Common myeloid progenitor, CD34-positive (primary cell): ENCODE data around the gene BRD7.

Experiments
- CTCF ChIA-PET: fragments of 350-600 bp; sonication (Branson Sonifier 250); formaldehyde crosslinking; loops from one replicate; lab custom pipeline; 2021; ENCODE audit warnings: antibody characterized with exemption; lab: Charles Lee
- POLR2A ChIA-PET: fragments of 350-600 bp; sonication (Branson Sonifier 250); formaldehyde crosslinking; loops from one replicate; lab custom pipeline; 2021; ENCODE audit warnings: antibody characterized with exemption; lab: Charles Lee
- DNase-seq, 3 donors: peaks; one replicate each; pipeline versions ENCODE4 v3.0.0 to v3.0.0-alpha.2; 2013
- H3K27ac ChIP-seq, 2 experiments: 1 replicate in 1 of 2; 2 replicates in 1 of 2; pipeline ENCODE4 v1.7.0; 2013; ENCODE audit warnings: inconsistent platforms in 2 of 2, low read length in 2 of 2, mild to moderate bottlenecking in 2 of 2, low read depth in 1 of 2, moderate library complexity in 1 of 2; ENCODE audit not compliant: severe bottlenecking in 2 of 2, insufficient read depth in 1 of 2, poor library complexity in 1 of 2
- H3K27me3 ChIP-seq, 5 experiments: replicated peaks in 2 of 5; 1 replicate in 3 of 5; 2 replicates in 2 of 5; pipeline versions ENCODE4 v1.6.1 to v1.7.0; 2013; ENCODE audit warnings: low read length in 4 of 5, mild to moderate bottlenecking in 2 of 5, moderate library complexity in 2 of 5, inconsistent platforms in 1 of 5; ENCODE audit not compliant: insufficient read depth in 5 of 5, control insufficient read depth in 4 of 5
- H3K36me3 ChIP-seq, 4 experiments: 1 replicate in 2 of 4; 2 replicates in 2 of 4; pipeline versions ENCODE4 v1.6.1 to v1.7.0; 2013; ENCODE audit warnings: low read length in 3 of 4, control low read depth in 1 of 4, mild to moderate bottlenecking in 1 of 4; ENCODE audit not compliant: control insufficient read depth in 4 of 4, insufficient read depth in 4 of 4
- H3K4me1 ChIP-seq, 4 experiments: 1 replicate in 3 of 4; 2 replicates in 1 of 4; pipeline versions ENCODE4 v1.6.1 to v1.7.1; 2013; ENCODE audit warnings: low read length in 3 of 4, mild to moderate bottlenecking in 3 of 4, control low read depth in 1 of 4, inconsistent platforms in 1 of 4, moderate library complexity in 1 of 4; ENCODE audit not compliant: control insufficient read depth in 4 of 4, insufficient read depth in 4 of 4; ENCODE audit errors: control extremely low read depth in 1 of 4
- H3K4me3 ChIP-seq, 7 experiments: 1 replicate in 4 of 7; 2 replicates in 3 of 7; pipeline versions ENCODE4 v1.5.1 to v1.7.0; 2013; ENCODE audit warnings: mild to moderate bottlenecking in 7 of 7, low read length in 6 of 7, moderate library complexity in 6 of 7, inconsistent platforms in 2 of 7, low read depth in 2 of 7, control low read depth in 1 of 7; ENCODE audit not compliant: insufficient read depth in 4 of 7, control insufficient read depth in 1 of 7; ENCODE audit errors: extremely low read depth in 1 of 7
- H3K9me3 ChIP-seq, 5 experiments: 1 replicate in 4 of 5; 2 replicates in 1 of 5; pipeline versions ENCODE4 v1.6.1 to v1.7.1; 2013; ENCODE audit warnings: low read length in 4 of 5, mild to moderate bottlenecking in 2 of 5, inconsistent platforms in 1 of 5, low read depth in 1 of 5, moderate library complexity in 1 of 5; ENCODE audit not compliant: control insufficient read depth in 4 of 5, insufficient read depth in 2 of 5; ENCODE audit errors: control extremely low read depth in 1 of 5
- WGBS: methylation state at CpG from one replicate; pipeline ENCODE4 v1.1.5; 2013; ENCODE audit not compliant: insufficient coverage; 5-methylcytosine and 5-hydroxymethylcytosine counted together

Gene BRD7

GRCh38 chr16:50272687-50273381 lies 96.0 kb downstream of the BRD7 start:
- WGBS, result 90% methylated on average over 4 of the region's 5 CpGs
- POLR2A ChIA-PET, result interaction anchor here (1.1 to 2.6 kb wide), 2 partner anchors 9 to 10 kb away, joined by 6 to 14 read pairs; no protein-coding TSS in a partner anchor

GRCh38 chr16:50272111-50272571 lies 96.6 kb downstream of the BRD7 start:
- H3K36me3 ChIP-seq, result peaks cover 0 to 26% (median 3%) of the 10 kb centered on the region in 4 experiments
- H3K27ac ChIP-seq, result no peak overlapping the region
- peaks cover 4 to 93% (median 70%) of the 10 kb centered on the region in 4 experiments for H3K4me1 ChIP-seq
- no peaks in the 10 kb centered on the region for H3K27me3 ChIP-seq
- CTCF ChIA-PET, result interaction anchor here (1.0 to 20.0 kb wide), 5 partner anchors 10 to 83 kb away, joined by 3 to 274 read pairs (median 15); partner anchors contain the start of gene ADCY7
- POLR2A ChIA-PET, result interaction anchor here (1.1 kb wide), 1 partner anchor 10 kb away, joined by 6 read pairs; no protein-coding TSS in a partner anchor
- DNase-seq, result no peak
- H3K4me3 ChIP-seq, result peak overlapping the region in 1 of 7 experiments; percentile 0
- 52% methylated on average over 7 of the region's 7 CpGs for WGBS
- no peaks in the 10 kb centered on the region for H3K9me3 ChIP-seq

More at GRCh38 chr16:50272687-50273381, 96.0 kb downstream of the BRD7 start:
- Histone ChIP-seq H3K4me1 (peaks cover 4 to 93% (median 66%) of the 10 kb centered on the region in 4 experiments), H3K9me3 (no peaks in the 10 kb centered on the region), H3K36me3 (peaks cover 0 to 26% (median 3%) of the 10 kb centered on the region in 4 experiments), H3K27ac (no peak overlapping the region), H3K27me3 (no peaks in the 10 kb centered on the region), H3K4me3 (peak overlapping the region in 1 of 7 experiments; percentile 0)
- DNase-seq, result no peak
- CTCF ChIA-PET, result interaction anchor here (0.8 to 20.0 kb wide), 7 partner anchors 11 to 206 kb away, joined by 3 to 274 read pairs (median 14); partner anchors contain the start of gene ADCY7

GRCh38 chr16:50271148-50272041 lies 97.4 kb downstream of the BRD7 start:
- no peak overlapping the region for H3K4me3 ChIP-seq
- POLR2A ChIA-PET, result interaction anchor here (1.1 kb wide), 1 partner anchor 11 kb away, joined by 6 read pairs; no protein-coding TSS in a partner anchor
- CTCF ChIA-PET, result interaction anchor here (1.0 to 20.0 kb wide), 4 partner anchors 9 to 21 kb away, joined by 3 to 274 read pairs (median 42); partner anchors contain the start of gene ADCY7
- H3K36me3 ChIP-seq, result peaks cover 0 to 25% (median 2%) of the 10 kb centered on the region in 4 experiments
- no peaks in the 10 kb centered on the region for H3K9me3 ChIP-seq
- H3K27ac ChIP-seq, result no peak overlapping the region
- 83% methylated on average over 12 of the region's 15 CpGs for WGBS
- no peaks in the 10 kb centered on the region for H3K27me3 ChIP-seq
- peaks cover 7 to 97% (median 76%) of the 10 kb centered on the region in 4 experiments for H3K4me1 ChIP-seq
- DNase-seq, result no peak

- Histone ChIP-seq H3K9me3 (no peaks in the 10 kb centered on the region), H3K4me3 (no peak overlapping the region), H3K27ac (no peak overlapping the region), H3K4me1 (peaks cover 7 to 96% (median 76%) of the 10 kb centered on the region in 4 experiments), H3K36me3 (peaks cover 0 to 20% (median 2%) of the 10 kb centered on the region in 4 experiments), H3K27me3 (no peaks in the 10 kb centered on the region)
- ChIA-PET CTCF (interaction anchor here (6.8 to 20.0 kb wide), 2 partner anchors 8 to 14 kb away, joined by 82 to 274 read pairs; partner anchors contain the start of gene ADCY7), POLR2A (interaction anchor here (0.6 kb wide), 1 partner anchor 8 kb away, joined by 5 read pairs; no protein-coding TSS in a partner anchor)
- DNase-seq, result no peak
- 100% methylated on average over 3 of the region's 13 CpGs for WGBS
These were observed 98.2 kb downstream of the BRD7 start for GRCh38 chr16:50270510-50271147.

- no peak overlapping the region for H3K4me3 ChIP-seq
- POLR2A ChIA-PET, result interaction anchor here (0.6 kb wide), 1 partner anchor 9 kb away, joined by 5 read pairs; no protein-coding TSS in a partner anchor
- 94% methylated on average over 8 of the region's 12 CpGs for WGBS
- H3K4me1 ChIP-seq, result peaks cover 3 to 96% (median 76%) of the 10 kb centered on the region in 4 experiments
- CTCF ChIA-PET, result interaction anchor here (6.8 to 20.0 kb wide), 2 partner anchors 8 to 14 kb away, joined by 82 to 274 read pairs; partner anchors contain the start of gene ADCY7
- no peak overlapping the region for H3K27ac ChIP-seq
- DNase-seq, result no peak
- H3K27me3 ChIP-seq, result no peaks in the 10 kb centered on the region
- H3K36me3 ChIP-seq, result peaks cover 0 to 20% (median 2%) of the 10 kb centered on the region in 4 experiments
- no peaks in the 10 kb centered on the region for H3K9me3 ChIP-seq
These were observed 98.8 kb downstream of the BRD7 start for GRCh38 chr16:50269769-50270509.
